HG02759 (cell line): ENCODE data around the gene PIERCE2.
"Not testable (repeated sequence)": the region's sequence is repeated elsewhere in the genome, so short reads cannot be mapped to it uniquely, and the experiment has no call there.

ENCODE experiments used
- ATAC-seq: cut with Tn5 transposase; IDR thresholded peaks from one replicate; pipeline ENCODE4 v1.9.1; 2021; ENCODE audit warnings: mild to moderate bottlenecking, moderate library complexity; ENCODE audit not compliant: unreplicated experiment

Gene PIERCE2

GRCh38 chr15:55422089-55422488, 13.8 kb downstream of the PIERCE2 start:
- ATAC-seq: no peak

DNA sequence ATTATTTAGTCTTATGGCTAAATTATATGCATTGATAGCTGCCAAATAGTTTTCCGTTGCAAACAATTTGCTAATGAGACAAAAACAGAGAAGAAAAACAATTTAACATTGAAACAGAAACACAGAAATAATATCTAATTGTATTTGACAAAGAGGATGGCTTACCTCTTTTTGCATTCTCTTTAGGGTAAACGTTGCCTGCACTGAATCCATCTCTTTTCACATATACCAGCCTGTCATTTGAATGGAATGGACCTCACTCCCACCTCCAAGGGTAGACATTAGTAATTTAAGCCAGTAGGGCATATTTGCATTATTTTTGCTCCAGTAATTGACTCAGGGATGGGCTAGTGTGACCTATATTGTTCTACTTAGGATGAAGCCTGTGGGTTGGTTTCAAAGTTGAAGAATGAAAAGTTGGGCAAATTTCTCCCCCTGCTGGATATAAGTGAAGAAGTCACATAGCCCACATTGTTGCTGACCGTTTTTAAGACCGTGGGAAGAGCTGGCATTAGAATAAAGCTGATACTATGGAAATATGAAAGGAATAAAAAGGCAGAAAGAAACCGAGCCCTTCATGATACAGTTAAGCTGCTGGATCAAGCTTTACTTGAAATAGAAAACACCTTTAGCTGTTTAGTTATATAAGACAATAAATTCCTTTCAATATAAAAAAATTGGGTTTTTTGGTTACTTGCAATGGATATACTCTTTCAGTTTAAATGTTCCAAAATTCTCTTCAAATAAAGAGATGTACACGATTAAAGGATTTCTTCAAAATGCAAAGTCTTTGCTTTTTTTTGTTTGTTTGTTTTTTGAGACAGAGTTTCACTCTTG, 26.9 kb downstream of the PIERCE2 start:
- ATAC-seq: peak; percentile 69

- ATAC-seq: not testable (repeated sequence)
These were observed 34.8 kb downstream of the PIERCE2 start for GRCh38 chr15:55443141-55443540.

DNA sequence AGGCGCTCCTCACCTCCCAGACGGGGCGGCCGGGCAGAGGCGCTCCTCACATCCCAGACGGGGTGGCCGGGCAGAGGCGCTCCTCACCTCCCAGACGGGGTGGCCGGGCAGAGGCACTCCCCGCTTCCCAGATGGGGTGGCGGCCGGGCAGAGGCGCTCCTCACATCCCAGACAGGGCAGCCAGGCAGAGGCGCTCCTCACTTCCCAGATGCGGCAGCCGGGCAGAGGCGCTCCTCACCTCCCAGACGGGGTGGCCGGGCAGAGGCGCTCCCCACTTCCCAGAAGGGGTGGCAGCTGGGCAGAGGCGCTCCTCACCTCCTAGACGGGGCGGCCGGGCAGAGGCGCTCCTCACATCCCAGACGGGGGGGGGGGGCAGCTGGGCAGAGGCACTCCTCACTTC, 37.6 kb downstream of the PIERCE2 start:
- not testable (repeated sequence) for ATAC-seq

- not testable (repeated sequence) for ATAC-seq
These were observed 38.2 kb downstream of the PIERCE2 start for GRCh38 chr15:55446379-55447029.

GRCh38 chr15:55447030-55447394, 38.7 kb downstream of the PIERCE2 start:
- ATAC-seq: not testable (repeated sequence)

GRCh38 chr15:55457401-55458022, 49.2 kb downstream of the PIERCE2 start:
- no peak for ATAC-seq

DNA sequence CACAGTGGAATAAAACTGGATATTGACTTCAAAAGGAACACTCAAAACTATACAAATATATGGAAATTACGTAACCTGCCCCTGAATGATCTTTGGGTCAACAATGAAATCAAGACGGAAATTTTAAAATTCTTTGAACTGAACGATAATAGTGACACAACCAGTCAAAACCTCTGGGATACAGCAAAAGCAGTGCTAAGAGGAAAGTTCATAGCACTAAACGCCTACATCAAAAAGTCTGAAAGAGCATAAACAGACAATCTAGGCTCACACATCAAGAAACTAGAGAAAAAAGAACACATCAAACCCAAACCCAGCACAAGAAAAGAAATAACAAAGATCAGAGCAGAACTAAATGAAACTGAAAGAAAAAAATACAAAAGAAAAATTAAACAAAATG, 53.2 kb downstream of the PIERCE2 start:
- no peak for ATAC-seq

GRCh38 chr15:55468321-55468720, 60.0 kb downstream of the PIERCE2 start:
- ATAC-seq: no peak
